Fibroblast of skin of left quadriceps (primary cell): Measurements from ENCODE around the gene ZNF319.

ENCODE experiments used
- DNase-seq, 2 experiments: peaks; one replicate each; pipeline ENCODE4 v3.0.0-alpha.2; 2013; ENCODE audit warnings: low read depth in 2 of 2

Gene ZNF319

GRCh38 chr16:57999971-58000705 lies at the start of gene ZNF319:
Gene ZNF319 (minus strand): TSS chr16:58000672. CDS start chr16:57998265, 2,407 bp downstream.
- no peak for DNase-seq

- DNase-seq: no peak
These were observed 49.0 kb upstream of the ZNF319 start for GRCh38 chr16:58049232-58050185.

GRCh38 chr16:58048494-58049231 lies 48.2 kb upstream of the ZNF319 start:
- no peak for DNase-seq

GRCh38 chr16:58047557-58048348 lies 47.3 kb upstream of the ZNF319 start:
- DNase-seq: no peak

GRCh38 chr16:58046936-58047335 lies 46.5 kb upstream of the ZNF319 start:
- DNase-seq: no peak

- DNase-seq: no peak
These were observed 45.8 kb upstream of the ZNF319 start for GRCh38 chr16:58046054-58046881.

- no peak for DNase-seq
These were observed 44.6 kb upstream of the ZNF319 start for GRCh38 chr16:58045096-58045495.

- no peak for DNase-seq
These were observed 44.0 kb upstream of the ZNF319 start for GRCh38 chr16:58044266-58045019.

GRCh38 chr16:58043571-58044155 lies 43.2 kb upstream of the ZNF319 start:
- DNase-seq: no peak

GRCh38 chr16:58042886-58043515 lies 42.5 kb upstream of the ZNF319 start:
- DNase-seq: no peak

- DNase-seq: no peak
These were observed 41.8 kb upstream of the ZNF319 start for GRCh38 chr16:58042001-58042885.

GRCh38 chr16:58041628-58041955 lies 41.1 kb upstream of the ZNF319 start:
- DNase-seq: no peak

- no peak for DNase-seq
These were observed 40.6 kb upstream of the ZNF319 start for GRCh38 chr16:58040945-58041627.

- no peak for DNase-seq
These were observed 40.0 kb upstream of the ZNF319 start for GRCh38 chr16:58040496-58040846.

- DNase-seq: no peak
These were observed 39.5 kb upstream of the ZNF319 start for GRCh38 chr16:58039829-58040495.

GRCh38 chr16:58038219-58038641 lies 37.8 kb upstream of the ZNF319 start:
- DNase-seq: no peak
